HG03439 (cell line): ENCODE results near the gene APBB1IP.
"Not testable (repeated sequence)": the region's sequence is repeated elsewhere in the genome, so short reads cannot be mapped to it uniquely, and the experiment has no call there.

ENCODE experiments used
- ATAC-seq: cut with Tn5 transposase; IDR thresholded peaks from one replicate; pipeline ENCODE4 v1.9.1; 2021; ENCODE audit warnings: mild to moderate bottlenecking, moderate library complexity; ENCODE audit not compliant: unreplicated experiment

The APBB1IP gene

GRCh38 chr10:26504429-26504828 lies 66.3 kb downstream of the APBB1IP start:
- not testable (repeated sequence) for ATAC-seq

GRCh38 chr10:26505491-26505890 lies 67.3 kb downstream of the APBB1IP start:
- ATAC-seq, result no peak

- ATAC-seq, result no peak
Measured at GRCh38 chr10:26506736-26507135, 68.6 kb downstream of the APBB1IP start.

GRCh38 chr10:26507441-26507840 lies 69.3 kb downstream of the APBB1IP start:
- no peak for ATAC-seq

GRCh38 chr10:26508016-26508415 lies 69.9 kb downstream of the APBB1IP start:
- no peak for ATAC-seq

GRCh38 chr10:26509307-26509706 lies 71.2 kb downstream of the APBB1IP start:
- no peak for ATAC-seq

- ATAC-seq, result no peak
Measured at GRCh38 chr10:26513101-26513500, 75.0 kb downstream of the APBB1IP start.

- ATAC-seq, result no peak
Measured at GRCh38 chr10:26516540-26517101, 78.5 kb downstream of the APBB1IP start.

GRCh38 chr10:26517141-26517867 lies 79.2 kb downstream of the APBB1IP start:
- ATAC-seq, result no peak

- no peak for ATAC-seq
Measured at GRCh38 chr10:26519803-26520202, 81.7 kb downstream of the APBB1IP start.

GRCh38 chr10:26520575-26520974 lies 82.4 kb downstream of the APBB1IP start:
- ATAC-seq, result no peak

GRCh38 chr10:26524161-26524896 lies 86.2 kb downstream of the APBB1IP start:
- ATAC-seq, result no peak

- no peak for ATAC-seq
Measured at GRCh38 chr10:26525586-26525985, 87.4 kb downstream of the APBB1IP start.

GRCh38 chr10:26527018-26527417 lies 88.9 kb downstream of the APBB1IP start:
- no peak for ATAC-seq

- no peak for ATAC-seq
Measured at GRCh38 chr10:26528048-26528447, 89.9 kb downstream of the APBB1IP start.

- no peak for ATAC-seq
Measured at GRCh38 chr10:26528715-26529393, 90.7 kb downstream of the APBB1IP start.

- no peak for ATAC-seq
Measured at GRCh38 chr10:26534384-26534783, 96.2 kb downstream of the APBB1IP start.

GRCh38 chr10:26540601-26541000 lies 102.5 kb downstream of the APBB1IP start:
- ATAC-seq, result no peak

GRCh38 chr10:26543567-26544306 lies 105.6 kb downstream of the APBB1IP start:
- ATAC-seq, result peak; percentile 77

- ATAC-seq, result no peak
Measured at GRCh38 chr10:26544932-26545331, 106.8 kb downstream of the APBB1IP start.
